A673 (cell line): ENCODE measurements around the gene LTBP4. TPM values are rescaled to one million over a fixed set of nuclear protein-coding genes. Genes with fewer than 3 reads are reported as not detected.

ENCODE experiments used
- BruUV-seq: library from RNA; stranded (reverse); fragments of 400-500 nt; replicated peaks from 2 replicates; lab custom pipeline; 2021; lab: Mats Ljungman, UMichigan
- CTCF ChIA-PET: fragments of 300-600 bp; sonication (Branson Sonifier 250); formaldehyde crosslinking; loops from one replicate; lab custom pipeline; 2022; ENCODE audit warnings: antibody characterized with exemption; lab: Charles Lee
- POLR2A ChIA-PET: fragments of 300-600 bp; sonication (Branson Sonifier 250); formaldehyde crosslinking; loops from one replicate; lab custom pipeline; 2022; ENCODE audit warnings: antibody characterized with exemption; ENCODE audit not compliant: low non-redundant PET; lab: Charles Lee
- DNase-seq: peaks from one replicate; pipeline ENCODE4 v3.0.0-alpha.2; 2015; ENCODE audit warnings: low spot score
- H3K27ac ChIP-seq: fragments of 200-600 bp; sonication (generic); 2 replicates; pipeline ENCODE4 v1.5.1; 2016; ENCODE audit warnings: mixed run types, low read depth, mild to moderate bottlenecking, mixed read lengths, antibody characterized with exemption, low read length; ENCODE audit not compliant: poor library complexity, severe bottlenecking
- H3K27me3 ChIP-seq: fragments of 200-600 bp; sonication (generic); replicated peaks from 2 replicates; pipeline ENCODE4 v1.6.1; 2017; ENCODE audit warnings: mixed run types, low read depth, mild to moderate bottlenecking, mixed read lengths, antibody characterized with exemption, low read length; ENCODE audit not compliant: insufficient read depth, poor library complexity
- H3K36me3 ChIP-seq: fragments of 200-600 bp; sonication (generic); 2 replicates; pipeline ENCODE4 v1.6.1; 2016; ENCODE audit warnings: mixed run types, mild to moderate bottlenecking, mixed read lengths, antibody characterized with exemption, low read length; ENCODE audit not compliant: insufficient read depth, poor library complexity, severe bottlenecking
- H3K4me1 ChIP-seq: fragments of 200-600 bp; sonication (generic); 2 replicates; pipeline ENCODE4 v1.6.1; 2017; ENCODE audit warnings: mixed run types, mild to moderate bottlenecking, mixed read lengths, antibody characterized with exemption, low read length; ENCODE audit not compliant: insufficient read depth, poor library complexity, severe bottlenecking
- H3K4me3 ChIP-seq: fragments of 200-600 bp; sonication (generic); 2 replicates; pipeline ENCODE4 v1.5.1; 2016; ENCODE audit warnings: low read depth, mixed run types, mild to moderate bottlenecking, mixed read lengths, low read length; ENCODE audit not compliant: poor library complexity, severe bottlenecking
- H3K9me3 ChIP-seq: fragments of 200-600 bp; sonication (generic); 2 replicates; pipeline ENCODE4 v1.6.1; 2016; ENCODE audit warnings: mixed run types, low read depth, mild to moderate bottlenecking, mixed read lengths, antibody characterized with exemption, low read length; ENCODE audit not compliant: poor library complexity, severe bottlenecking
- EZH2 ChIP-seq: fragments of 200-600 bp; sonication (generic); IDR thresholded peaks from 2 replicates; pipeline ENCODE4 v1.6.1; 2017; ENCODE audit warnings: borderline replicate concordance, low read depth, mild to moderate bottlenecking, mixed read lengths, antibody characterized with exemption, low read length; ENCODE audit not compliant: poor library complexity, severe bottlenecking
- intact Hi-C: fragments of 100-400 bp; cut with micrococcal nuclease; formaldehyde crosslinking; loops from one replicate; pipeline ENCODE4 v1.10.0; 2022; ENCODE audit not compliant: unreplicated experiment
- total RNA-seq: library from RNA; stranded (reverse); gene quantifications from 2 replicates; pipeline ENCODE4 v1.2.3, GENCODE V29; 2021
- TF ChIP-seq, protein P1 (sequence below): fragments of 300-800, 200-600 bp; sonication (generic); conservative IDR thresholded peaks from 2 replicates; pipeline ENCODE4 v1.5.1; 2017; ENCODE audit warnings: low read depth, mild to moderate bottlenecking, antibody characterized with exemption, low read length, moderate library complexity, mixed read lengths

The LTBP4 gene
- total RNA-seq, 1 experiment from 2014 or later = 139 TPM

DNA sequence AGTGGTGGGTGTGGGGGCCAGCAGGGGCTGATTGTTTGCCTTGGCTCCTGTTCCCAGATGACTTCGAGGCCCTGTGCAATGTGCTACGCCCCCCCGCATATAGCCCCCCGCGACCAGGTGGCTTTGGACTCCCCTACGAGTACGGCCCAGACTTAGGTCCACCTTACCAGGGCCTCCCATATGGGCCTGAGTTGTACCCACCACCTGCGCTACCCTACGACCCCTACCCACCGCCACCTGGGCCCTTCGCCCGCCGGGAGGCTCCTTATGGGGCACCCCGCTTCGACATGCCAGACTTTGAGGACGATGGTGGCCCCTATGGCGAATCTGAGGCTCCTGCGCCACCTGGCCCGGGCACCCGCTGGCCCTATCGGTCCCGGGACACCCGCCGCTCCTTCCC, 25.7 kb downstream of the LTBP4 start:
- no TSS peak for BruUV-seq
- TF ChIP-seq EZH2 = no peak
- TF ChIP-seq, protein P1, sequence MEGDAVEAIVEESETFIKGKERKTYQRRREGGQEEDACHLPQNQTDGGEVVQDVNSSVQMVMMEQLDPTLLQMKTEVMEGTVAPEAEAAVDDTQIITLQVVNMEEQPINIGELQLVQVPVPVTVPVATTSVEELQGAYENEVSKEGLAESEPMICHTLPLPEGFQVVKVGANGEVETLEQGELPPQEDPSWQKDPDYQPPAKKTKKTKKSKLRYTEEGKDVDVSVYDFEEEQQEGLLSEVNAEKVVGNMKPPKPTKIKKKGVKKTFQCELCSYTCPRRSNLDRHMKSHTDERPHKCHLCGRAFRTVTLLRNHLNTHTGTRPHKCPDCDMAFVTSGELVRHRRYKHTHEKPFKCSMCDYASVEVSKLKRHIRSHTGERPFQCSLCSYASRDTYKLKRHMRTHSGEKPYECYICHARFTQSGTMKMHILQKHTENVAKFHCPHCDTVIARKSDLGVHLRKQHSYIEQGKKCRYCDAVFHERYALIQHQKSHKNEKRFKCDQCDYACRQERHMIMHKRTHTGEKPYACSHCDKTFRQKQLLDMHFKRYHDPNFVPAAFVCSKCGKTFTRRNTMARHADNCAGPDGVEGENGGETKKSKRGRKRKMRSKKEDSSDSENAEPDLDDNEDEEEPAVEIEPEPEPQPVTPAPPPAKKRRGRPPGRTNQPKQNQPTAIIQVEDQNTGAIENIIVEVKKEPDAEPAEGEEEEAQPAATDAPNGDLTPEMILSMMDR = no peak
- POLR2A ChIA-PET = no interaction called here

GRCh38 chr19:40627486-40628279, 26.5 kb downstream of the LTBP4 start:
- intact Hi-C loops = no loop called here
- TF ChIP-seq, protein P1 = no peak
- no peak for TF ChIP-seq EZH2
- peak overlapping the region; percentile 8 for H3K27ac ChIP-seq
- no TSS peak for BruUV-seq
- no peaks in the 10 kb centered on the region for H3K27me3 ChIP-seq
- CTCF ChIA-PET = no interaction called here
- DNase-seq = no peak
- H3K4me3 ChIP-seq = no peak overlapping the region
- peaks cover 10% of the 10 kb centered on the region for H3K4me1 ChIP-seq
- POLR2A ChIA-PET = no interaction called here
- H3K36me3 ChIP-seq = peaks cover 54% of the 10 kb centered on the region
- H3K9me3 ChIP-seq = no peaks in the 10 kb centered on the region

More for the DNA sequence above, 25.7 kb downstream of the LTBP4 start:
- H3K27ac ChIP-seq = peak overlapping the region; percentile 8
- DNase-seq = no peak
- CTCF ChIA-PET = no interaction called here
- no peaks in the 10 kb centered on the region for H3K9me3 ChIP-seq
- no peaks in the 10 kb centered on the region for H3K27me3 ChIP-seq
- peaks cover 10% of the 10 kb centered on the region for H3K4me1 ChIP-seq
- H3K36me3 ChIP-seq = peaks cover 61% of the 10 kb centered on the region
- H3K4me3 ChIP-seq = no peak overlapping the region
- intact Hi-C loops = no loop called here

DNA sequence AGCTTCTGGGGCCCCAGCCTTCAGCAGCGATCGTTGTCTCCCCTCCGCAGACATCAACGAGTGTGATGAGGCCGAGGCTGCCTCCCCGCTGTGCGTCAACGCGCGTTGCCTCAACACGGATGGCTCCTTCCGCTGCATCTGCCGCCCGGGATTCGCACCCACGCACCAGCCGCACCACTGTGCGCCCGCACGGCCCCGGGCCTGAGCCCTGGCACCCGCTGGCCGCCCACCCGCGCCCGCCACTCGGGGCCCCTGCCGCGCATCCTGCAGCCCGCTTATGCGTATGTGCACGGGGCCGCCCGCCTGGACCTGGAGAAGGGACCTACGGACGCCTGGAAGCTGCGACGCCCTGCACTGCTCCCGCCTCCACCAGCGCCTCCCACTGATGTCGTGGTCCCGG, 28.2 kb downstream of the LTBP4 start:
- POLR2A ChIA-PET = no interaction called here

More for the DNA sequence above, 28.2 kb downstream of the LTBP4 start:
- no peak overlapping the region for H3K4me3 ChIP-seq
- no peak for DNase-seq
- peaks cover 49% of the 10 kb centered on the region for H3K36me3 ChIP-seq
- no peaks in the 10 kb centered on the region for H3K9me3 ChIP-seq
- TF ChIP-seq, protein P1 = no peak
- no peak for TF ChIP-seq EZH2
- CTCF ChIA-PET = no interaction called here
- no peaks in the 10 kb centered on the region for H3K4me1 ChIP-seq
- H3K27me3 ChIP-seq = no peaks in the 10 kb centered on the region
- intact Hi-C loops = no loop called here
- no TSS peak for BruUV-seq
- no peak overlapping the region for H3K27ac ChIP-seq
